Lower leg skin (tissue), 4 donors: ENCODE measurements around the gene IER5. TPM values are rescaled to one million over a fixed set of nuclear protein-coding genes. Genes with fewer than 3 reads are reported as not detected.

ENCODE experiments used
- DNase-seq, 2 donors: peaks; one replicate each; pipeline ENCODE4 v3.0.0-alpha.2; 2019; ENCODE audit warnings: low spot score in 2 of 2
- H3K4me3 ChIP-seq: fragments of 200-600 bp; sonication (generic); 2 replicates; pipeline ENCODE4 v1.5.1; 2017; ENCODE audit warnings: mild to moderate bottlenecking, low read depth; ENCODE audit not compliant: poor library complexity, severe bottlenecking
- CTCF ChIP-seq, 3 donors: fragments of 450-650 bp; IDR thresholded peaks; one replicate each; pipeline ENCODE4 v1.5.1; 2016; ENCODE audit warnings: antibody characterized with exemption in 3 of 3, mild to moderate bottlenecking in 3 of 3, moderate library complexity in 2 of 3
- POLR2A ChIP-seq, 2 donors: fragments of 450-650 bp; IDR thresholded peaks; one replicate each; pipeline ENCODE4 v1.6.1; 2016 to 2017; ENCODE audit warnings: antibody characterized with exemption in 2 of 2, mild to moderate bottlenecking in 1 of 2, moderate library complexity in 1 of 2
- WGBS, 2 donors: methylation state at CpG; one replicate each; pipeline ENCODE4 v1.1.5; 2018; 5-methylcytosine and 5-hydroxymethylcytosine counted together
- intact Hi-C: fragments of 100-400 bp; cut with DNase I; formaldehyde crosslinking; loops from one replicate; pipeline ENCODE4 v1.15.0; 2023; ENCODE audit warnings: low total_unique reads
- total RNA-seq, 4 donors: library from RNA; depleted of rRNA; stranded (reverse); fragments of >200 nt; gene quantifications; one replicate each; pipeline ENCODE4 v1.1.0, GENCODE V29; 2016

Gene IER5
- total RNA-seq, 4 donors from 2014 or later: 36.7 to 53.4 (median 48.3) TPM

DNA sequence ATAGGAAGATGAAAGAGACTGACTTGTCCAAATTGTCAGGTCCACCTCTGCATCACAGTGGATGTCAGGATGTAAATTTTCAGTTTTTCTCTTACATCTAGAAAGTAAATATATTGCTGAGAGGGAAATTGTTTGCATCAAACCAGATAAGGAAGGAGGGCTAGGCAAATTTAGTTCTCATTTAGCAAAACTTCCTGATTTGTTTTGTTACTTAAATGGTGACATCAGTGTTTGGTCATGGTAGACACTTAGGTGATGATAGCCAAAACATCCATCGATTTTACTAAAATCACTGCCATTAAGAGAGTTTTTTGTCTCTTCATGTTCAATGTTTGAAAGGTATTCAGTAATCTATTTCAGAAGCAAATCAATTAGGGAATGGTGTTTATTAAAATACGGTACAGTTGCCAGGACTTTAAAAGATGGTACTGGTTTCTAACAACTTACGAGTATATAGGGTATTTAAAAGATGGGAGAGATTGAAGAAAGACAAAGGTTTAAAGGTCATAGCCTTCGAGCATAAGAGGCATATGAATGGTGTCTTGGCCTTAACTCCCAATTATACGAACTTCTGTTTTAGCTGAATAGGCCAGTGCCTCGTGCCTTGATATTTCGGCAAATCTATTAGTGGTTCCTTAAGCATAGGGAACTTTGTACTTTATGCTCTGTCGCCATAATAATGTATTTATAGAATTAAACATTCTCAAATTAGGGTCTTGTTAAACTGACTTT, 3.0 kb downstream of the IER5 start:
- no peak for DNase-seq
- intact Hi-C loops: no loop called here
- no peak overlapping the region for H3K4me3 ChIP-seq
- TF ChIP-seq CTCF (IDR thresholded peaks at IDR 0.05) (no peak), POLR2A (IDR thresholded peaks at IDR 0.05) (no peak)
- WGBS, 2 donors: 80 to 90% methylated on average over 8 of the region's 8 CpGs

GRCh38 chr1:181092056-181092455, 3.6 kb downstream of the IER5 start:
- TF ChIP-seq POLR2A (IDR thresholded peaks at IDR 0.05) (no peak), CTCF (IDR thresholded peaks at IDR 0.05) (no peak)
- DNase-seq: no peak
- no peak overlapping the region for H3K4me3 ChIP-seq
- WGBS, 2 donors: 77 to 85% methylated on average over 2 of the region's 2 CpGs
- intact Hi-C loops: no loop called here

GRCh38 chr1:181092883-181093458, 4.5 kb downstream of the IER5 start:
- no peak for DNase-seq
- TF ChIP-seq POLR2A (IDR thresholded peaks at IDR 0.05) (no peak), CTCF (IDR thresholded peaks at IDR 0.05) (no peak)
- H3K4me3 ChIP-seq: no peak overlapping the region
- WGBS, 2 donors: 85 to 86% methylated on average over 4 of the region's 4 CpGs
- intact Hi-C loops: no loop called here

DNA sequence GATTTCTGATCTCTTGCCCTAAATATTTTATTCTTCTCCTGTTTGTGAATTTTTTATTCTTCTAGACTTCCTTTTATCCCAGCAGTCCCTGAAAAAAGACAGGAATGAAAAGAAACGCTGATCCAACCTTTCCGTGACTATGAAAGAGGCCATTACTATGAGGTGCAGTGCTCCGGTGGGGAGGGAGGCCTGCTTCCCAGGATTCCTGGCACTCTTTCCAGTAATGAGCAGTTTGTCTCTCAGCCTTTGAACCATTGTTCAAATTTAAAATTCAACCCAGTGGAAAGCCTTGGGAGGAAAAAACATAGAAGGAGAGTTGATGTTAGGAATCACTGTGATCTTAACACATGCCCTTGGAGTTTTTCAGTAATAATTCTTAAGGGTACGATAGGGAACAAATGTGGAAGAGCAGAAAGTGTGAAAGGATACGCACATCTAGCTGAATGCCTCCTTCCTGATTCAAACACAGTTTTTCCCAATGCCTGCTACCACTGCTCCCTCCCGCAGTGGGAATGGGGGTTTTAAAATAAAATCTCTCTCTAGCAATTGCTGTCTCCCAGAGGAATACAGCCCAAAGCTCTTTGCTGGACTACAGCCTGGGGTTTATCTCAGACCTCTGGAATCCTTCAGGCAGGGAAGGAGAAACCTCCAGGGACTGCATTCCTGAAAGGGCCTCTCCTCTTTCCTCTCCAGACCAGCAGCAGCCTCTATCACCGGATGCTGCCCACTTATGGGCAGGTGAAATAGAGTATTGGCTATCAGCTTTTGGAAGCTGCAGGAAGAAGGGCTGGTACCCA, 6.1 kb downstream of the IER5 start:
- 63 to 70% methylated on average over 7 of the region's 7 CpGs for WGBS, 2 donors
- TF ChIP-seq POLR2A (IDR thresholded peaks at IDR 0.05) (no peak), CTCF (IDR thresholded peaks at IDR 0.05) (no peak)
- no peak overlapping the region for H3K4me3 ChIP-seq
- DNase-seq: no peak
- intact Hi-C loops: no loop called here

- 93 to 96% methylated on average over 8 of the region's 8 CpGs for WGBS, 2 donors
- DNase-seq: no peak
- TF ChIP-seq CTCF (IDR thresholded peaks at IDR 0.05) (no peak), POLR2A (IDR thresholded peaks at IDR 0.05) (no peak)
- intact Hi-C loops: no loop called here
- no peak overlapping the region for H3K4me3 ChIP-seq
Measured at GRCh38 chr1:181095260-181095659, 6.8 kb downstream of the IER5 start.
